B cell (primary cell): Measurements from ENCODE around the gene NINL. TPM values are rescaled to one million over a fixed set of nuclear protein-coding genes. Genes with fewer than 3 reads are reported as not detected.

Source experiments
- ATAC-seq: fragments of 200-7000 bp; cut with Tn5 transposase; one replicate; pipeline ENCODE4 v1.10.0; 2021; ENCODE audit warnings: low read depth, mild to moderate bottlenecking, moderate number of reproducible peaks, moderate library complexity
- CTCF ChIA-PET: fragments of 350-600 bp; sonication (Branson Sonifier 250); formaldehyde crosslinking; loops from one replicate; lab custom pipeline; 2021; ENCODE audit warnings: antibody characterized with exemption, inconsistent platforms; lab: Charles Lee
- POLR2A ChIA-PET: fragments of 350-600 bp; sonication (Branson Sonifier 250); formaldehyde crosslinking; loops from one replicate; lab custom pipeline; 2021; ENCODE audit warnings: antibody characterized with exemption; lab: Charles Lee
- DNase-seq: peaks from one replicate; pipeline ENCODE4 v3.0.0; 2013
- H2AFZ ChIP-seq: 2 replicates; pipeline ENCODE4 v1.6.1; 2012; ENCODE audit warnings: mild to moderate bottlenecking, low read depth, low read length; ENCODE audit not compliant: insufficient read depth, poor library complexity, severe bottlenecking
- H3K27ac ChIP-seq, 2 donors: 1 replicate in 1 of 2; 2 replicates in 1 of 2; pipeline ENCODE4 v1.5.1; 2012 to 2013; ENCODE audit warnings: low read length in 2 of 2, mild to moderate bottlenecking in 2 of 2, moderate library complexity in 1 of 2
- H3K27me3 ChIP-seq, 4 experiments: fragments of 200-600 bp in 1 of 4; sonication (generic) in 1 of 4; replicated peaks in 1 of 4; 1 replicate in 2 of 4; 2 replicates in 2 of 4; pipeline versions ENCODE4 v1.6.1 to v1.7.0; 2013 to 2016; ENCODE audit warnings: low read length in 3 of 4, mild to moderate bottlenecking in 2 of 4, mixed read lengths in 1 of 4, moderate library complexity in 1 of 4; ENCODE audit not compliant: insufficient read depth in 4 of 4, control insufficient read depth in 3 of 4; ENCODE audit errors: control extremely low read depth in 1 of 4
- H3K36me3 ChIP-seq, 2 experiments: replicated peaks in 1 of 2; 1 replicate in 1 of 2; 2 replicates in 1 of 2; pipeline versions ENCODE4 v1.6.1 to v1.7.1; 2013; ENCODE audit warnings: low read length in 1 of 2; ENCODE audit not compliant: insufficient read depth in 2 of 2, control insufficient read depth in 1 of 2; ENCODE audit errors: control extremely low read depth in 1 of 2, extremely low read depth in 1 of 2
- H3K4me1 ChIP-seq, 2 donors: fragments of 200-600 bp in 1 of 2; sonication (generic) in 1 of 2; 1 replicate in 1 of 2; 2 replicates in 1 of 2; pipeline versions ENCODE4 v1.5.1 to v1.6.1; 2013 to 2017; ENCODE audit warnings: low read length in 2 of 2; ENCODE audit not compliant: control insufficient read depth in 2 of 2, insufficient read depth in 2 of 2
- H3K4me2 ChIP-seq: replicated peaks from 2 replicates; pipeline ENCODE3; 2012; ENCODE audit warnings: mild to moderate bottlenecking, low read depth, low read length; ENCODE audit not compliant: poor library complexity, severe bottlenecking
- H3K4me3 ChIP-seq, 5 experiments: fragments of 200-600 bp in 1 of 5; sonication (generic) in 1 of 5; 1 replicate in 3 of 5; 2 replicates in 2 of 5; pipeline versions ENCODE4 v1.5.1 to v1.7.0; 2011 to 2016; ENCODE audit warnings: low read length in 4 of 5, mild to moderate bottlenecking in 4 of 5, low read depth in 2 of 5, control low read depth in 1 of 5, moderate library complexity in 1 of 5; ENCODE audit not compliant: insufficient read depth in 1 of 5; ENCODE audit errors: control extremely low read depth in 1 of 5, extremely low read depth in 1 of 5
- H3K79me2 ChIP-seq: fragments of 200-600 bp; sonication (generic); one replicate; pipeline ENCODE4 v1.6.0; 2016; ENCODE audit warnings: low read length; ENCODE audit not compliant: control insufficient read depth, insufficient read depth
- H3K9ac ChIP-seq: fragments of 200-600 bp; sonication (generic); 2 replicates; pipeline ENCODE4 v1.6.1; 2017; ENCODE audit warnings: mild to moderate bottlenecking, low read length, moderate library complexity
- H3K9me3 ChIP-seq, 3 donors: one replicate each; pipeline versions ENCODE4 v1.6.1 to v1.7.1; 2013; ENCODE audit warnings: low read length in 2 of 3; ENCODE audit not compliant: control insufficient read depth in 2 of 3, insufficient read depth in 1 of 3; ENCODE audit errors: control extremely low read depth in 1 of 3
- H4K20me1 ChIP-seq: 2 replicates; pipeline ENCODE4 v1.6.0; 2012; ENCODE audit warnings: mild to moderate bottlenecking, low read length; ENCODE audit not compliant: insufficient read depth, control insufficient read depth, poor library complexity, severe bottlenecking
- H3K27ac Mint-ChIP-seq: one replicate; pipeline ENCODE4 v1.8.0; 2021; ENCODE audit warnings: mixed read lengths
- H3K27me3 Mint-ChIP-seq: one replicate; pipeline ENCODE4 v1.8.0; 2021; ENCODE audit warnings: mixed read lengths
- H3K4me1 Mint-ChIP-seq: one replicate; pipeline ENCODE4 v1.8.0; 2021; ENCODE audit warnings: mixed read lengths
- H3K4me3 Mint-ChIP-seq: one replicate; pipeline ENCODE4 v1.8.0; 2021; ENCODE audit warnings: mixed read lengths
- H3K9me3 Mint-ChIP-seq: one replicate; pipeline ENCODE4 v1.8.0; 2022; ENCODE audit warnings: mixed read lengths; ENCODE audit not compliant: insufficient read depth
- EZH2 ChIP-seq: IDR thresholded peaks from 2 replicates; pipeline ENCODE4 v1.6.1; 2012; ENCODE audit warnings: borderline replicate concordance, low read depth, mild to moderate bottlenecking, moderate library complexity, low read length; ENCODE audit not compliant: insufficient read depth, poor library complexity, severe bottlenecking
- WGBS: methylation state at CpG from one replicate; pipeline ENCODE4 v1.1.5; 2013; ENCODE audit warnings: missing lambda C conversion rate; ENCODE audit not compliant: insufficient coverage; 5-methylcytosine and 5-hydroxymethylcytosine counted together
- intact Hi-C: fragments of 100-400 bp; cut with micrococcal nuclease; formaldehyde crosslinking; loops from one replicate; pipeline ENCODE4 v1.10.0; 2022
- polyA plus RNA-seq: library from polyadenylated mRNA; depleted of rRNA; stranded (reverse); fragments of >200 nt; gene quantifications from 2 replicates; pipeline ENCODE4 v1.2.3, GENCODE V29; 2012
- total RNA-seq, 2 donors: library from RNA; stranded (reverse); fragments of 120-200 nt in 1 of 2; gene quantifications; 1 replicate in 1 of 2; 2 replicates in 1 of 2; pipeline versions ENCODE4 v1.2.3 to v1.2.4, GENCODE V29; 2013 to 2022
- TF ChIP-seq, protein P1 (sequence below): fragments of 200-600 bp; IDR thresholded peaks from one replicate; pipeline ENCODE4 v1.8.0; 2022; ENCODE audit warnings: antibody characterized with exemption, mild to moderate bottlenecking

Gene NINL
- total and polyA plus RNA-seq, 2 donors (not counting 1 experiment from before 2014, with no cell fraction given) = 1.8 to 5.5 TPM

DNA sequence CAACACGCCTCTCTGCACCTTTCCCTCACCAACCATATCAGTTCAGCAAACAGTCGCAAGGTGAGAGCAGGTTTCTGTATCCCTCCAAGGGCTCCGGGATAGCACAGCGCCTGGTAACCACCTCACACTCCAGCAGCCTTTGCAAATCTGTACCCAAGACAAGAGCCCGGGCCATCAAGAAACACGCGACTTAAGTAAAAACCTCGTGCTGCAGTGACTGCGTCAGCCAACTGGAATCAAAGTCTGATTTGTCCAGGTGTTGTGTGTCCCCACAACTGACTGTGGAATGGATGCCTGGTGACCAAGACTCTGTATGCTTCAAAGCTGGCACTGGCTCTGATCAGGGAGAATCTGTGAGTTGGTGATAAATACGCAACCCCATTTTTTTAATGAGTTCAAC is 74.1 kb downstream of the NINL start:
- H3K4me3 Mint-ChIP-seq = no peak overlapping the region
- no peak overlapping the region for H3K9ac ChIP-seq
- no peak overlapping the region for H3K27ac Mint-ChIP-seq
- WGBS = 97% methylated on average over 9 of the region's 10 CpGs
- ChIA-PET POLR2A (no interaction called here), CTCF (no interaction called here)
- intact Hi-C loops = no loop called here
- H3K27me3 ChIP-seq = no peaks in the 10 kb centered on the region
- ATAC-seq (no peak), DNase-seq (no peak)
- H3K9me3 Mint-ChIP-seq = peaks cover 26% of the 10 kb centered on the region
- no peaks in the 10 kb centered on the region for H3K27me3 Mint-ChIP-seq
- no peak for TF ChIP-seq EZH2
- TF ChIP-seq, protein P1, sequence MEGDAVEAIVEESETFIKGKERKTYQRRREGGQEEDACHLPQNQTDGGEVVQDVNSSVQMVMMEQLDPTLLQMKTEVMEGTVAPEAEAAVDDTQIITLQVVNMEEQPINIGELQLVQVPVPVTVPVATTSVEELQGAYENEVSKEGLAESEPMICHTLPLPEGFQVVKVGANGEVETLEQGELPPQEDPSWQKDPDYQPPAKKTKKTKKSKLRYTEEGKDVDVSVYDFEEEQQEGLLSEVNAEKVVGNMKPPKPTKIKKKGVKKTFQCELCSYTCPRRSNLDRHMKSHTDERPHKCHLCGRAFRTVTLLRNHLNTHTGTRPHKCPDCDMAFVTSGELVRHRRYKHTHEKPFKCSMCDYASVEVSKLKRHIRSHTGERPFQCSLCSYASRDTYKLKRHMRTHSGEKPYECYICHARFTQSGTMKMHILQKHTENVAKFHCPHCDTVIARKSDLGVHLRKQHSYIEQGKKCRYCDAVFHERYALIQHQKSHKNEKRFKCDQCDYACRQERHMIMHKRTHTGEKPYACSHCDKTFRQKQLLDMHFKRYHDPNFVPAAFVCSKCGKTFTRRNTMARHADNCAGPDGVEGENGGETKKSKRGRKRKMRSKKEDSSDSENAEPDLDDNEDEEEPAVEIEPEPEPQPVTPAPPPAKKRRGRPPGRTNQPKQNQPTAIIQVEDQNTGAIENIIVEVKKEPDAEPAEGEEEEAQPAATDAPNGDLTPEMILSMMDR = no peak
- H4K20me1 ChIP-seq = no peaks in the 10 kb centered on the region
- H3K36me3 ChIP-seq = no peaks in the 10 kb centered on the region
- no peak overlapping the region for H3K4me2 ChIP-seq
- H3K4me1 ChIP-seq = no peaks in the 10 kb centered on the region
- no peak overlapping the region for H3K27ac ChIP-seq
- no peaks in the 10 kb centered on the region for H3K79me2 ChIP-seq
- peaks cover 0 to 45% (median 25%) of the 10 kb centered on the region in 3 donors for H3K9me3 ChIP-seq
- no peaks in the 10 kb centered on the region for H3K4me1 Mint-ChIP-seq
- H2AFZ ChIP-seq = no peak overlapping the region
- no peak overlapping the region for H3K4me3 ChIP-seq

DNA sequence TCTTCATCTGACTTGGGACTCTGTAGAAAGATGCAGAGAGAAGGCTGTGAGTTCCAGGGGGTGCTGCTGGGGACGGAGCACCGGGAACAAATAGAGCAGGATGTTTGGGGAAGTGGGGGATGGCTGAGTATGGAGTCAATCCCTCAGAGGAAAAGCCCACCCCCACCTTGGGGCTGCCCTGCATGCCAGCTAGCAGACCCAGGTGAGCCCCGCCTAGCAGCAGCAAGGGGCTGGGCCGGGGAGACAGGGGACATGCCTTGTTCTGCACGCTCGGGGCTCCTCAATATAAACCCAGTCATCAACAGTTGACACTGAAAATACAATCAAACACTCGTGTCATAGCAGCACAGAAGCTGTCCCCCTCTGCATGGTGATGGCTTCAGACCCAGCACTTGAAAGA is 74.6 kb downstream of the NINL start:
- Histone ChIP-seq H3K27ac (no peak overlapping the region), H3K4me3 (no peak overlapping the region), H3K9me3 (peaks cover 0 to 40% (median 24%) of the 10 kb centered on the region in 3 donors), H3K79me2 (no peaks in the 10 kb centered on the region), H3K4me2 (no peak overlapping the region), H4K20me1 (no peaks in the 10 kb centered on the region), H3K4me1 (no peaks in the 10 kb centered on the region), H3K9ac (no peak overlapping the region), H3K27me3 (no peaks in the 10 kb centered on the region), H3K36me3 (no peaks in the 10 kb centered on the region), H2AFZ (no peak overlapping the region)
- intact Hi-C loops = no loop called here
- ATAC-seq (no peak), DNase-seq (no peak)
- Mint-ChIP-seq H3K27ac (no peak overlapping the region), H3K4me3 (no peak overlapping the region), H3K4me1 (no peaks in the 10 kb centered on the region), H3K9me3 (peaks cover 23% of the 10 kb centered on the region), H3K27me3 (no peaks in the 10 kb centered on the region)
- WGBS = 88% methylated on average over 7 of the region's 7 CpGs
- CTCF ChIA-PET = no interaction called here
- POLR2A ChIA-PET = no interaction called here
- TF ChIP-seq EZH2 = no peak
- TF ChIP-seq, protein P1 = no peak
